Endometrial microvascular endothelial cells (primary cell): ENCODE measurements around the gene BEND6. TPM values are rescaled to one million over a fixed set of nuclear protein-coding genes. Genes with fewer than 3 reads are reported as not detected.

ENCODE experiments used
- in situ Hi-C: cut with HindIII; loops from 2 replicates; pipeline ENCODE4 v1.10.0; 2017; ENCODE audit warnings: low sequenced_read_pairs, low pct_unique_long_range_greater_than_20kb; ENCODE audit errors: inconsistent ontology term
- total RNA-seq: library from RNA; depleted of rRNA; stranded (reverse); fragments of >200 nt; gene quantifications from one replicate; pipeline ENCODE4 v1.2.3, GENCODE V29; 2015; ENCODE audit errors: inconsistent ontology term

Gene BEND6
- total RNA-seq, 1 donor from 2014 or later = 0.65 TPM

- in situ Hi-C loops = no loop called here
Observed at GRCh38 chr6:57068061-57068460, 113.2 kb downstream of the BEND6 start.

GRCh38 chr6:57069228-57069627 is 114.3 kb downstream of the BEND6 start:
- in situ Hi-C loops = no loop called here

GRCh38 chr6:57069920-57070331 is 115.0 kb downstream of the BEND6 start:
- in situ Hi-C loops = no loop called here

- in situ Hi-C loops = no loop called here
Observed at GRCh38 chr6:57072108-57072507, 117.2 kb downstream of the BEND6 start.

GRCh38 chr6:57074383-57074782 is 119.5 kb downstream of the BEND6 start:
- in situ Hi-C loops = no loop called here

- in situ Hi-C loops = no loop called here
Observed at GRCh38 chr6:57075092-57075491, 120.2 kb downstream of the BEND6 start.

Other genes with a start within 250 kb of the BEND6 start
- gene KIAA1586, start 91.6 kb downstream of the BEND6 start, total RNA-seq = 15.2 TPM
- 32.0 TPM for gene ZNF451, start 135.1 kb downstream of the BEND6 start, total RNA-seq
- 13.8 TPM for gene BAG2, start 217.2 kb downstream of the BEND6 start, total RNA-seq